GM10266 (cell line): ENCODE measurements around the gene NPVF.
A peak's percentile ranks its signal among the peaks of the same experiment; 100 is the strongest.

Experiments used
- DNase-seq: peaks from one replicate; pipeline ENCODE4 v3.0.0; 2012; ENCODE audit errors: extremely low spot score
- TF ChIP-seq, protein P1 (sequence below): IDR thresholded peaks from 2 replicates; pipeline ENCODE4 v1.5.1; 2012; ENCODE audit warnings: mild to moderate bottlenecking, low read depth; ENCODE audit not compliant: control insufficient read depth, insufficient read depth; ENCODE audit errors: missing control alignments

NPVF gene

DNA sequence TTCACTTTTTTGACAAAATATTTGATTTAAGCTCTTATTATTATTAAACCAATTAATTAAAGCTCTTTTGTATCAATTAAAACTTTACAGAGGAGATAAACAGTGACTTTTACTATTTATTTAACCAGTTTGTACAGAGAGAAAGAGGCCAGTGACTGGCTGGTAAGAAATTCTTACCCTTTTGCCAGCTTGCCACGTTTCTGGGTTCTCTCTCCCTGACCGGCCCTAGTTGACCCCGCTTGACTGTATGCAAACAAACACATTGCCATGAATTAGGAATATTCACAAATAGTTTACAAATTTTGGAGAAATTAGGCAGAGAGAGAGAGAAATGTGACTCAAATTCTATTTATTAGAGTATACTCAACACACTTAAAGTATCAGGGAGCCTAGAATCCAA, 36.2 kb downstream of the NPVF start:
- TF ChIP-seq, protein P1, sequence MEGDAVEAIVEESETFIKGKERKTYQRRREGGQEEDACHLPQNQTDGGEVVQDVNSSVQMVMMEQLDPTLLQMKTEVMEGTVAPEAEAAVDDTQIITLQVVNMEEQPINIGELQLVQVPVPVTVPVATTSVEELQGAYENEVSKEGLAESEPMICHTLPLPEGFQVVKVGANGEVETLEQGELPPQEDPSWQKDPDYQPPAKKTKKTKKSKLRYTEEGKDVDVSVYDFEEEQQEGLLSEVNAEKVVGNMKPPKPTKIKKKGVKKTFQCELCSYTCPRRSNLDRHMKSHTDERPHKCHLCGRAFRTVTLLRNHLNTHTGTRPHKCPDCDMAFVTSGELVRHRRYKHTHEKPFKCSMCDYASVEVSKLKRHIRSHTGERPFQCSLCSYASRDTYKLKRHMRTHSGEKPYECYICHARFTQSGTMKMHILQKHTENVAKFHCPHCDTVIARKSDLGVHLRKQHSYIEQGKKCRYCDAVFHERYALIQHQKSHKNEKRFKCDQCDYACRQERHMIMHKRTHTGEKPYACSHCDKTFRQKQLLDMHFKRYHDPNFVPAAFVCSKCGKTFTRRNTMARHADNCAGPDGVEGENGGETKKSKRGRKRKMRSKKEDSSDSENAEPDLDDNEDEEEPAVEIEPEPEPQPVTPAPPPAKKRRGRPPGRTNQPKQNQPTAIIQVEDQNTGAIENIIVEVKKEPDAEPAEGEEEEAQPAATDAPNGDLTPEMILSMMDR, result no peak
- no peak for DNase-seq

DNA sequence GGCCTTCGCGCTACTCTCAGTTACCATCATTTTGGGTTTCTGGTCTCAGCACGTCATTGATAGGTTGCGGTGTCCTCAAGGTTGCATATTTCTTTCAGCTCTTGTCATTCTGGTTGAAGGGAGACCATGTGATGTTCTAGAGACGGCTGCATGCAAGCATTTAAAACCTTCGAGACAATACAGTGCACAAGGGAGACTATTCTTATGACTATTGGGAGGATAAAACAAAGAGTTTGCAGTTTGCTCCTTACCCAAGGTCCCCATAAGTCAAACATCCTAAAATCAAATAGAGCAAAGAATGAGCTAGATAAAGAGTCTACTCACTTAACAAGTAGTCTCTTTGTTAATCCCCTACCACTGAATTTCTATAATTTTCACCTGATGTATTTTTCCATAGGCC, 39.1 kb downstream of the NPVF start:
- DNase-seq, result no peak
- TF ChIP-seq, protein P1, result no peak

DNA sequence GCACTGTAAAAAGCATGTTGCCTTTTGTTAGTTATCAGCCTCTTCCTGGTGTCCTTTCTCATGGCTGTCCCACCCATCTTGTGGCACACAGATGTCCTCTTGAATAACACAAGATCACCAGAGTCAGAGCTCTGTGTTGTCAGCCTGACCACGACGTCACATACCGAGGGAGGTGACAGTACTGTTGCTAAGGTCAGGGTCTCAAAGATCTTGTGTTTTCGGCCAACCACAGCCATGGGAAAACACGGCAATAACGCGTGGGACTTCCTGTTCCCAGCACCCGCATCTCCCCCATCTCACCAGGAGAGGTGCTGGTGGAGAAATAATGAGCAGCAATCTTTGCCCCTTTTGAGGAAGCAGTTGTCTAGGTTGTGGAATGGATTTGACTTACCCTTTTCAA, 40.4 kb downstream of the NPVF start:
- no peak for DNase-seq
- TF ChIP-seq, protein P1, result no peak

DNA sequence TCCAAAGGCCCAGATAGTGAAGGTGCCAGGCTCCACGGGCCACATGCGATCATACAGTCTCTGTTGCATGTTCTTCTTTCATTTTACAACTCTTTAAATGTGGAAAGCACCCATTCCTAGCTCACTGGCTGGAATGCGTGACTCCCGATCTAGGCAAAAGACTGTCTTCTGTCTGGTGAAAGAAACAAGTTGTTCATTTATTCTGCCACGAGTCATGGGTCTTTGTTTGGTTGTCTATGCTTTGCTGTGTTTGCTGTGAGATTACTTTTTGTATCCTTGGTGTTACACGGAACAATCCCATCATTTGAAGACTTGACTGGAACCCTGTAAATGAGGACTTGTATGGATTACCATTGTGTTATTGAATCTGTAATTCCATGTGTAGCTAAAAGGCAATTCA, 41.9 kb downstream of the NPVF start:
- DNase-seq, result no peak

DNA sequence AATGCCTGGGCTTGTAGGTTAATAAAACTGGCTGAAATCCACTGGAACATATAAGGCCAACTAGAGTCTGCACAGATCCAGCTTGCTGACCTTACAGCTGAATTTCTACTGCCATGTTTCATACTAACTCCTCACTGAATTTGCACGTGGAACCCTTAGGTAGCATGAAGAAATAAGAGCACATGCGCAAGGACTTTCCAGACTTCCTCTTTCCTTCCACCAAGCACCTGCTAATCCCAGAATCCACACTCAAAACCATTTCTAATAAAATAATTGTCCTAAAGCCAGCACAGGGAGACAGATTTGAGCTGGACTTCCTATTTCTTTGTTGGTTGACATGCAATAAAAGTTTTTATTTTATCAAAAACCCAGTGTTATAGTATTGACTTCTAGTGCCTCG, 46.8 kb downstream of the NPVF start:
- no peak for DNase-seq
- TF ChIP-seq, protein P1, result no peak

More for the DNA sequence above, 41.9 kb downstream of the NPVF start:
- TF ChIP-seq, protein P1, result no peak

DNA sequence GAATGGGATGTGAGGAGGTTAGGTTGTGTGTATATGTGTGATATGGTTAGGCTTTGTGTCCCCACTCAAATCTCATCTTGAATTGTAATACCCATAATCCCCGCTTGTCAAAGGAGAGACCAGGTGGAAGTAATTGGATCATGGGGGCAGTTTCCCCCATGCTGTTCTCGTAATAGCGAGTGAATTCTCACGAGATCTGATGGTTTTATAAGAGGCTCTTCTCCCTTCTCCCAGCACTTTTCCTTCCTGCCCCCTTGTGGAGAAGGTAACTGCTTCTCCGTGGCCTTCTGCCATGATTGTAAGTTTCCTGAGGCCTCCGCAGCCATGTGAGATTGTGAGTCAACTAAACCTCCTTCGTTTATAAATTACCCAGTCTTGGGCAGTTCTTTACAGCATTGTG, 47.3 kb downstream of the NPVF start:
- no peak for DNase-seq
- TF ChIP-seq, protein P1, result no peak

DNA sequence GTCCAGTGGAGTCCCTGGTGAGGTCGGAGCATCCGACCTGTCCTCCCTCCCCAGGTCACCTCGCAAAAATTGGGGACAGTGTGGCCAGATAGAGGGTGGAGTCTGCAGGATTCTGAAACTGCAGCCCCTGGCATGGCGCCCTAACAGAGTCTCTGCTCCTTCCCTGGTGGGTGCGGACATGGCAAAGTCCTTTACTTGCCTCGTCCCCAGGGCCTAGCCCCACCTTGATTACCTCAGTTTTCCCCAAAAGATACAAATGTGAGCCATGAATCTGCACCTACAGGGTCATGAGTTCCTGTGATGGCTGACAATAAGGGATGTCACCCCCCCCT, 47.7 kb downstream of the NPVF start:
- no peak for DNase-seq
- TF ChIP-seq, protein P1, result peak; percentile 6
